AG04449 (cell line): Measurements from ENCODE around the gene G6PC3.
"Not testable (repeated sequence)": the region's sequence is repeated elsewhere in the genome, so short reads cannot be mapped to it uniquely, and the experiment has no call there.

ENCODE experiments used
- CTCF ChIA-PET: fragments of 350-600 bp; formaldehyde crosslinking; extraction: SDS; loops from one replicate; lab custom pipeline; 2021; ENCODE audit warnings: antibody characterized with exemption; lab: Yijun Ruan, JAX
- POLR2A ChIA-PET: fragments of 400-600, 350-600 bp; formaldehyde crosslinking; extraction: SDS; loops from one replicate; lab custom pipeline; 2020; ENCODE audit warnings: antibody characterized with exemption, inconsistent platforms; lab: Yijun Ruan, JAX
- DNase-seq: peaks from one replicate; pipeline ENCODE4 v3.0.0-alpha.2; 2010; ENCODE audit warnings: low read depth, low spot score
- H3K4me3 ChIP-seq: 2 replicates; pipeline ENCODE4 v1.5.1; 2011; ENCODE audit warnings: low read depth, mild to moderate bottlenecking, control low read depth, low read length
- CTCF ChIP-seq: IDR thresholded peaks from one replicate; pipeline ENCODE4 v1.5.1; 2011; ENCODE audit warnings: mild to moderate bottlenecking, moderate library complexity, low read length, control low read depth, inconsistent platforms; ENCODE audit not compliant: insufficient read depth; ENCODE audit errors: missing control alignments

G6PC3 gene

GRCh38 chr17:44029736-44030135, 40.8 kb upstream of the G6PC3 start:
- DNase-seq: no peak
- no peak for TF ChIP-seq CTCF
- CTCF ChIA-PET: interaction anchor here (1.4 to 10.5 kb wide), 3 partner anchors 13 to 86 kb away, joined by 4 to 96 read pairs (median 12); no protein-coding TSS in a partner anchor
- POLR2A ChIA-PET: interaction anchor here (2.2 kb wide), 1 partner anchor 15 kb away, joined by 8 read pairs; the partner anchor contains the start of gene TMEM101
- no peak overlapping the region for H3K4me3 ChIP-seq

GRCh38 chr17:44030482-44030881, 40.1 kb upstream of the G6PC3 start:
- TF ChIP-seq CTCF: no peak
- ChIA-PET CTCF (interaction anchor here (1.4 to 10.5 kb wide), 3 partner anchors 12 to 86 kb away, joined by 4 to 96 read pairs (median 12); no protein-coding TSS in a partner anchor), POLR2A (interaction anchor here (0.6 to 2.2 kb wide), 2 partner anchors 16 to 67 kb away, joined by 4 to 8 read pairs; partner anchors contain the start of gene TMEM101)
- DNase-seq: no peak
- no peak overlapping the region for H3K4me3 ChIP-seq

- no peak for TF ChIP-seq CTCF
- CTCF ChIA-PET: interaction anchor here (10.5 kb wide), 1 partner anchor 9 kb away, joined by 96 read pairs; no protein-coding TSS in a partner anchor
- POLR2A ChIA-PET: no interaction called here
- no peak for DNase-seq
- no peak overlapping the region for H3K4me3 ChIP-seq
Measured at GRCh38 chr17:44033861-44034408, 36.6 kb upstream of the G6PC3 start.

GRCh38 chr17:44034688-44035087, 35.8 kb upstream of the G6PC3 start:
- POLR2A ChIA-PET, CTCF ChIA-PET, DNase-seq, H3K4me3 ChIP-seq: not testable (repeated sequence)

GRCh38 chr17:44037471-44037870, 33.1 kb upstream of the G6PC3 start:
- no peak overlapping the region for H3K4me3 ChIP-seq
- DNase-seq: no peak
- ChIA-PET CTCF (interaction anchor here (1.0 to 1.6 kb wide), 2 partner anchors 79 to 127 kb away, joined by 3 to 5 read pairs; no protein-coding TSS in a partner anchor), POLR2A (no interaction called here)
- TF ChIP-seq CTCF: no peak

GRCh38 chr17:44038604-44039011, 31.9 kb upstream of the G6PC3 start:
- DNase-seq: no peak
- POLR2A ChIA-PET: interaction anchor here (0.6 kb wide), 1 partner anchor 325 kb away, joined by 3 read pairs; no protein-coding TSS in a partner anchor
- CTCF ChIA-PET: interaction anchor here (1.0 to 9.0 kb wide), 6 partner anchors 15 to 160 kb away, joined by 3 to 123 read pairs (median 6); partner anchors contain the start of gene PPY
- TF ChIP-seq CTCF: no peak
- H3K4me3 ChIP-seq: no peak overlapping the region
